Brain microvascular endothelial cell (primary cell): ENCODE measurements around the gene MOGAT2.

ENCODE experiments used
- DNase-seq: peaks from one replicate; pipeline ENCODE4 v3.0.0-alpha.2; 2020
- H3K27ac ChIP-seq: fragments of 250-450 bp; sonication (Bioruptor Pico); 2 replicates; pipeline ENCODE4 v1.5.1; 2020; ENCODE audit warnings: mild to moderate bottlenecking, moderate library complexity
- H3K27me3 ChIP-seq: fragments of 250-450 bp; sonication (Bioruptor Pico); replicated peaks from 2 replicates; pipeline ENCODE4 v1.5.1; 2020; ENCODE audit warnings: mild to moderate bottlenecking
- H3K36me3 ChIP-seq: fragments of 250-450 bp; sonication (Bioruptor Pico); replicated peaks from 2 replicates; pipeline ENCODE4 v1.5.1; 2020; ENCODE audit warnings: mild to moderate bottlenecking
- H3K4me3 ChIP-seq: 2 replicates; pipeline ENCODE4 v1.5.1; 2011; ENCODE audit warnings: low read depth, mild to moderate bottlenecking, control low read depth, low read length, moderate library complexity
- CTCF ChIP-seq: IDR thresholded peaks from 2 replicates; pipeline ENCODE4 v1.5.1; 2011; ENCODE audit warnings: low read depth, mild to moderate bottlenecking, moderate library complexity, low read length, control low read depth, inconsistent platforms; ENCODE audit errors: missing control alignments
- in situ Hi-C: cut with HindIII; loops from 2 replicates; pipeline ENCODE4 v1.10.0; 2017; ENCODE audit warnings: low sequenced_read_pairs, low pct_ligation_motif_present

Gene MOGAT2

DNA sequence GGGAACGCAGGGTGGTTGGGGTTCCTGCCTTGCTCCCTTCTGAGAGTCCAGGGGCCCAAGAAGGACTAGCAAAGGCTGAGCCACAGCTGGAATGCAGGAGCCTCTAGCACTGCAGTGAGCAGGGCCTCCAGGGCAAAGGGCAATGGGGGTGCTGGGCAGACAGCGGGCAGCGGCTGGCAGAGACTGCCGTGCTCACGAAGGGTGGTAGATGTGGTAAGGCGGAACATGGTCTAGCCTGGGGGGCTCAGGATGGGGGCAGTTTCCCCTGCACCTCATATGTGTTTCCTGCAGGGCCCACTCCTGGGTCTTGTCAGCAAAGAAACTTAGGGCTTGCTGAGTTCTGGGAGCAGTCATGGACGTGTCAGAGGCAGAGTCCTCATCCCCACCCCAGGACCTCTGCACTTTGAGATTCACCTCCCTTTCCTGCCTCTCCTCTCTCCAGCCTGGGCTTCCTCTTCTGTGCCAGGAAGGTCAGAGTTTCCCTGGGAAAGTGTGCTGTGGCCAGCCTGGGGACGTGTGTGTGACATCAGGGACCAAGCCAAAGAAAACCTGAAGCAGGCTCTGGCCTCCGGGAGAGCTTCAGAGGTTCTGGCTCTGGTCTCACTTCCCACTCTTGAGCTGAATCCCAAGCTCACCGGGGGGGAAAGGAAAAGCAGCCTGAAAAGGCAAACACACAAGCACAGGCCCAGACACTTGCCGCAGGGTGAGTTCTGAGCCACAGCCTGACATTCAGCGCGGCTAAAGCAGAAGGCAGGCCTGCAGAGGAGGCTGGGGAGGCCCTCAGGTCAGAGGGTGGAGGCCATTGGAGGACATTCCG, 4.4 kb downstream of the MOGAT2 start:
- DNase-seq = no peak
- no peaks in the 10 kb centered on the region for H3K27me3 ChIP-seq
- H3K27ac ChIP-seq = no peak overlapping the region
- H3K4me3 ChIP-seq = no peak overlapping the region
- no peaks in the 10 kb centered on the region for H3K36me3 ChIP-seq
- no peak for TF ChIP-seq CTCF
- in situ Hi-C loops = no loop called here

DNA sequence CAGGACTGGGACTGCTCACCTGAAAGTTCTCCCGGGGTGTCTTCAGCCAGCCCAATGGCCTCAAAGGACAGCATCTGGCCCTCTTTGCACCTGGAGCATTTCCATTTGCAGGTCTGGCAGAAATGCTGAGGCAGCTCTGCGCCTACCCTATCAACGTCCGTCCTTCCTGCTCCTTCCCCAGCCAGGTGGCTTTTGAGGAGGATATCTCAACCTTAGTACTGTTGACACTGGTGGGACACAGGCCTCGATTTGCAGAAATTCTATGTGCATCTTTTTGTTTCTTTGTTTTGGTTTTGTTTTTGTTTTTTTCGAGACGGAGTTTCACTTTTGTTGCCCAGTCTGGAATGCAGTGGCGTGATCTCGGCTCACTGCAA, 5.0 kb downstream of the MOGAT2 start:
- Histone ChIP-seq H3K4me3 (no peak overlapping the region), H3K27me3 (no peaks in the 10 kb centered on the region), H3K27ac (no peak overlapping the region), H3K36me3 (no peaks in the 10 kb centered on the region)
- in situ Hi-C loops = no loop called here
- TF ChIP-seq CTCF = no peak
- DNase-seq = no peak

- DNase-seq = no peak
- no peak overlapping the region for H3K27ac ChIP-seq
- no peak overlapping the region for H3K4me3 ChIP-seq
- no peaks in the 10 kb centered on the region for H3K27me3 ChIP-seq
- no peaks in the 10 kb centered on the region for H3K36me3 ChIP-seq
- in situ Hi-C loops = no loop called here
- TF ChIP-seq CTCF = no peak
Measured at GRCh38 chr11:75725547-75726320, 8.1 kb downstream of the MOGAT2 start.

- no peak overlapping the region for H3K4me3 ChIP-seq
- H3K27me3 ChIP-seq = no peaks in the 10 kb centered on the region
- no peaks in the 10 kb centered on the region for H3K36me3 ChIP-seq
- no peak overlapping the region for H3K27ac ChIP-seq
- in situ Hi-C loops = no loop called here
- DNase-seq = no peak
- TF ChIP-seq CTCF = no peak
Measured at GRCh38 chr11:75728992-75729391, 11.4 kb downstream of the MOGAT2 start.

GRCh38 chr11:75731095-75731494, 13.5 kb downstream of the MOGAT2 start:
- Histone ChIP-seq H3K36me3 (no peaks in the 10 kb centered on the region), H3K27ac (no peak overlapping the region), H3K4me3 (no peak overlapping the region), H3K27me3 (no peaks in the 10 kb centered on the region)
- in situ Hi-C loops = no loop called here
- DNase-seq = no peak
- TF ChIP-seq CTCF = no peak
